Lower leg skin (tissue), 3 donors: ENCODE measurements around the gene ZNF385D.

Experiments used
- POLR2A ChIP-seq, 2 donors: fragments of 450-650 bp; IDR thresholded peaks; one replicate each; pipeline ENCODE4 v1.6.1; 2016 to 2017; ENCODE audit warnings: antibody characterized with exemption in 2 of 2, mild to moderate bottlenecking in 1 of 2, moderate library complexity in 1 of 2
- TF ChIP-seq, protein P1 (sequence below), 3 donors: fragments of 450-650 bp; IDR thresholded peaks; one replicate each; pipeline ENCODE4 v1.5.1; 2016; ENCODE audit warnings: antibody characterized with exemption in 3 of 3, mild to moderate bottlenecking in 3 of 3, moderate library complexity in 2 of 3

DNA sequence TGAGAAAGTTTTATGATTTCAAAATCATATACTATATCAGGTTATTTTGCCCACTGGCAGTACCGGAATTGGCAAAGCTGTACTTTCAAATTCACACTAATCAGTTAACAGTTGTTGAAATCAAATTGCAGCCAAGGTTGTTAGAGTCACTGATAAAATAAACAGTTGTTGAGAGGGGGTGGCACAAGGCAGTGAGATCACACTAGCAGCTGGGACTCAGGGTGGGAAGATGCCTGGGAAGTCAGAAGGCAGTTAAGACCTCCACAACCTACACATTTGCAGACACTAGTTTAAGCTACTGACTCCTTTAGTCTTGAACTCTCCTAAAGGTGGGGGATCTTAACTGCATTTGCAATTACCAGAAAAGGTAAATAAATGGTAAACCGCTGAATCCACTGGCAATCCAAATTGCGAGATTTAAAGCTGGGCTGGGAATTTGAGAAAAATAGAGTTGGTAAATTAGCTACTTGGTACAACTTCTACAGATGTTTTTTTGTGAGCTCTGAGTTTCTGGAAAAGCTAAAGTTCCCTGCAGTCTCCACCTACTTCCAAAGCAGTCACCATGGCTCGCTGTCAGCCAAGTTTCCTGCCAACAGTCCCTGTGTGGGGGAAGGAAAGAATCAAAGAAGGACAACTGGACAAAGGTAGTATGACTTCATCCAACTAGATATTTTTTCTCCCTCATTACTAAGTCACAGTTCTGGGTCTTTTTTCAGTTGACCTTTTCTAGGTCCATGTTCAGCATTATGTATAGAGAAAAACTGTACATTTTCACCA is 105.7 kb downstream of the ZNF385D start:
- no peak for TF ChIP-seq POLR2A (IDR thresholded peaks at IDR 0.05)
- TF ChIP-seq, protein P1, sequence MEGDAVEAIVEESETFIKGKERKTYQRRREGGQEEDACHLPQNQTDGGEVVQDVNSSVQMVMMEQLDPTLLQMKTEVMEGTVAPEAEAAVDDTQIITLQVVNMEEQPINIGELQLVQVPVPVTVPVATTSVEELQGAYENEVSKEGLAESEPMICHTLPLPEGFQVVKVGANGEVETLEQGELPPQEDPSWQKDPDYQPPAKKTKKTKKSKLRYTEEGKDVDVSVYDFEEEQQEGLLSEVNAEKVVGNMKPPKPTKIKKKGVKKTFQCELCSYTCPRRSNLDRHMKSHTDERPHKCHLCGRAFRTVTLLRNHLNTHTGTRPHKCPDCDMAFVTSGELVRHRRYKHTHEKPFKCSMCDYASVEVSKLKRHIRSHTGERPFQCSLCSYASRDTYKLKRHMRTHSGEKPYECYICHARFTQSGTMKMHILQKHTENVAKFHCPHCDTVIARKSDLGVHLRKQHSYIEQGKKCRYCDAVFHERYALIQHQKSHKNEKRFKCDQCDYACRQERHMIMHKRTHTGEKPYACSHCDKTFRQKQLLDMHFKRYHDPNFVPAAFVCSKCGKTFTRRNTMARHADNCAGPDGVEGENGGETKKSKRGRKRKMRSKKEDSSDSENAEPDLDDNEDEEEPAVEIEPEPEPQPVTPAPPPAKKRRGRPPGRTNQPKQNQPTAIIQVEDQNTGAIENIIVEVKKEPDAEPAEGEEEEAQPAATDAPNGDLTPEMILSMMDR (IDR thresholded peaks at IDR 0.05), result no peak
